ENCODE results near the gene BICD1. TPM values are rescaled to one million over a fixed set of nuclear protein-coding genes. Genes with fewer than 3 reads are reported as not detected.
A peak's percentile ranks its signal among the peaks of the same experiment; 100 is the strongest.

The BICD1 gene
- total and polyA plus RNA-seq, 4 experiments from 2014 or later: 3.7 to 20.3 (median 12.4) TPM

DNA sequence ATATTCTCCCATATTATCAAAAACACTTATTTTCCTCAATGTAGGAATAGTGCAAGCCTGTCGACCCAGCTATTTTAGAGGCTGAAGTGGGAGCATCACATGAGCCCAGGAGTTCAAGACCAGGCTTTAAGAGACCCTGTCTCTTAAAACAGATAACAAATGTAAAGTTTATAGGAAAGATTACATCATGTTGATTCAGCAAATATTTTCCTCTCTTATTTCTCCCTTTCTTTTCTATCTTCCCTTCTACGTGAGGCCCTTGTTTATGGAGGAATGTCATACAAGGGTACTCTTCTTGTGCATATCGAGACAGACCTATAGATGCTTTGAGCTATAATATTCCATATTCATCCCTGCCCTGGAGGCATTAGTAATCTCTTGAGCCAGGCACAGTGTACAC lies 256.2 kb downstream of the BICD1 start:
- no peaks in the 10 kb centered on the region for H3K9me3 Mint-ChIP-seq
- intact Hi-C loops (cut with micrococcal nuclease): no loop called here
- CTCF ChIA-PET (ENCODE audit: partially characterized antibody): no interaction called here
- no peaks in the 10 kb centered on the region for H3K36me3 Mint-ChIP-seq
- Histone ChIP-seq H3K27me3 (ENCODE audit: insufficient read depth, low read length) (no peaks in the 10 kb centered on the region), H3K9me3 (ENCODE audit: control insufficient read depth in 1 of 2, low read length in 2 of 2) (no peaks in the 10 kb centered on the region), H3K27ac (ENCODE audit: low read depth, low read length) (no peak overlapping the region), H3K4me1 (ENCODE audit: insufficient read depth, low read length) (no peaks in the 10 kb centered on the region), H3K4me3 (ENCODE audit: low read length in 2 of 2) (no peak overlapping the region), H3K36me3 (ENCODE audit: insufficient read depth, low read length) (no peaks in the 10 kb centered on the region)
- no peak overlapping the region for H3K4me3 Mint-ChIP-seq
- H3K4me1 Mint-ChIP-seq: no peaks in the 10 kb centered on the region
- H3K27ac Mint-ChIP-seq: no peak overlapping the region
- POLR2A ChIA-PET (ENCODE audit: partially characterized antibody): no interaction called here
- no peak for DNase-seq
- no peaks in the 10 kb centered on the region for H3K27me3 Mint-ChIP-seq

DNA sequence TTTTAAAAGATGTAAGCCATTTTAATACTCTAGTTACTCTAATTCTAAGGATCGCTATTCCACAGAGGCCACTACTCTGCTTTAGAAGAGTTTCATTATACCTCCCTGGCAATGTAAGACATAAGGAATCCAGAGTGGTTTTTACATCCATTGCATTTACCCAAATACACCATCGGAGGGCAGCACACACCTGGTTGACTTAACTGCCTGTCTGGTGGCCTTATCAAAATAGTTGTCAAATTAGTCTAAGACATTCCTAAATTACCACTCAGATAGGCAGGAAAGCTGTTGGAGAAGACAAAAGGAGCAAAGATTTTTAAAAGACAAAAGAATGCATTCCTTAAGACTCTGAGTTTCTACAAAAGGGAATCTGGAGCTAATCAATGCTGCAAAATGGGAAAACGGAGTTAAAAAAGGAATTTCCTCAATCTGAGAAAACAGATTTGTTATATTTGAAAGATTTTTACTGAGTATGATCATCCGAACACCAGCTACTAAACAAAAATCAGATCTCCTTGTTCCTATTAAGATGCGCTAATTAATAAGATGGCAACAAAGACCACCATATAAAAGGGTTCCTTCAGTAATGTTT lies 258.9 kb downstream of the BICD1 start:
- ChIA-PET CTCF (ENCODE audit: partially characterized antibody) (interaction anchor here (0.7 to 1.1 kb wide), 5 partner anchors 9 to 712 kb away, joined by 3 to 5 read pairs (median 3); partner anchors contain the start of gene YARS2), POLR2A (ENCODE audit: partially characterized antibody) (no interaction called here)
- H3K9me3 Mint-ChIP-seq: no peaks in the 10 kb centered on the region
- Histone ChIP-seq H3K4me3 (ENCODE audit: low read length in 2 of 2) (no peak overlapping the region), H3K9me3 (ENCODE audit: control insufficient read depth in 1 of 2, low read length in 2 of 2) (no peaks in the 10 kb centered on the region), H3K36me3 (ENCODE audit: insufficient read depth, low read length) (no peaks in the 10 kb centered on the region), H3K27me3 (ENCODE audit: insufficient read depth, low read length) (no peaks in the 10 kb centered on the region), H3K4me1 (ENCODE audit: insufficient read depth, low read length) (no peaks in the 10 kb centered on the region), H3K27ac (ENCODE audit: low read depth, low read length) (no peak overlapping the region)
- H3K27me3 Mint-ChIP-seq: no peaks in the 10 kb centered on the region
- no peaks in the 10 kb centered on the region for H3K4me1 Mint-ChIP-seq
- intact Hi-C loops (cut with micrococcal nuclease): loop anchor here (1.0 to 2.0 kb wide), 2 partner anchors 389 to 1657 kb away; partner anchors contain the start of genes ALG10 and YARS2
- no peak overlapping the region for H3K4me3 Mint-ChIP-seq
- no peaks in the 10 kb centered on the region for H3K36me3 Mint-ChIP-seq
- peak overlapping the region in 1 of 7 donors; percentile 48 for H3K27ac Mint-ChIP-seq
- peak; percentile 18 to 40 (median 34) for DNase-seq

DNA sequence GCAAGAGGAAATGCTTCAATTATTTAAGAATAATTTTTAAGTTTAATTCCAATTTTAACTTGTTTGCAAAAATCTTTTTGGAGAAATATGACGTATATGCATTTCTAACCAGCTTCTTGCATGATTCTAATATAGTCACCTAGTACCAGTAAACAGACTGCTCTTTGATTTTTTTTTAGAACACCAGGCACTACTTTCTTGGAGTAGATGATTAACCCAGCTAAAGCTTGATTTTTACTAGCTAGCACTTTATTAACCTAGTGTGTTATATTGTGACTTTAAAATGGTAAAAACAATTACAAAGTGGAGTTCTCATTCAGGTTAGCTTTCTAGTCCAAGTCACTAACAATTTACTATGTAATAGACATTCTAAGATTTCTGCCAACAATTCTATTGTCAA lies 260.1 kb downstream of the BICD1 start:
- no peaks in the 10 kb centered on the region for H3K27me3 ChIP-seq (ENCODE audit: insufficient read depth, low read length)
- Mint-ChIP-seq H3K27ac (no peak overlapping the region), H3K4me1 (no peaks in the 10 kb centered on the region), H3K27me3 (no peaks in the 10 kb centered on the region), H3K4me3 (no peak overlapping the region), H3K9me3 (no peaks in the 10 kb centered on the region), H3K36me3 (no peaks in the 10 kb centered on the region)
- H3K36me3 ChIP-seq (ENCODE audit: insufficient read depth, low read length): no peaks in the 10 kb centered on the region
- no peak for DNase-seq
- no peaks in the 10 kb centered on the region for H3K9me3 ChIP-seq (ENCODE audit: control insufficient read depth in 1 of 2, low read length in 2 of 2)
- no peak overlapping the region for H3K27ac ChIP-seq (ENCODE audit: low read depth, low read length)
- CTCF ChIA-PET (ENCODE audit: partially characterized antibody): no interaction called here
- H3K4me3 ChIP-seq (ENCODE audit: low read length in 2 of 2): no peak overlapping the region
- intact Hi-C loops (cut with micrococcal nuclease): no loop called here
- no peaks in the 10 kb centered on the region for H3K4me1 ChIP-seq (ENCODE audit: insufficient read depth, low read length)
- POLR2A ChIA-PET (ENCODE audit: partially characterized antibody): no interaction called here

DNA sequence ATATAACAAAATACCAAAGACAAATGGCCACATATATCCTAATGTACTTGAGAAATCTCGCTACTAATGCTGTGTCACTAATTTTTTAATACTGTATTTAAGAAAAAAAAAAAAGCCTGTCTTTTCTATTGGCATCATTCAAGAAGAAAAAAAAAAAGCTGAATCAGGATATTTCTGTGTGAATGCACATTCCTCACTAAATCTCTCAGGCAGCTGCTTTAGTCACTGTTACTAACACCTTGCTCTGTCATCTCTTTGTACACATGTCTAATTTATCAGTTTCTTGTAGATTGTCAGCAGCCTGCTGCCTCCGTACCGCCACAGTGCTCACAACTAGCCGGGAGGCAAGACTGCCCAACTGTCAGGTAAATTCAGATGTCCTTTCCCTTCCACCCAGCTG lies 260.7 kb downstream of the BICD1 start:
- no peak overlapping the region for H3K4me3 Mint-ChIP-seq
- no peaks in the 10 kb centered on the region for H3K9me3 ChIP-seq (ENCODE audit: control insufficient read depth in 1 of 2, low read length in 2 of 2)
- no peak for DNase-seq
- H3K27ac Mint-ChIP-seq: no peak overlapping the region
- POLR2A ChIA-PET (ENCODE audit: partially characterized antibody): no interaction called here
- no peaks in the 10 kb centered on the region for H3K27me3 ChIP-seq (ENCODE audit: insufficient read depth, low read length)
- CTCF ChIA-PET (ENCODE audit: partially characterized antibody): no interaction called here
- no peaks in the 10 kb centered on the region for H3K27me3 Mint-ChIP-seq
- no peak overlapping the region for H3K4me3 ChIP-seq (ENCODE audit: low read length in 2 of 2)
- no peaks in the 10 kb centered on the region for H3K4me1 ChIP-seq (ENCODE audit: insufficient read depth, low read length)
- H3K9me3 Mint-ChIP-seq: no peaks in the 10 kb centered on the region
- H3K36me3 ChIP-seq (ENCODE audit: insufficient read depth, low read length): no peaks in the 10 kb centered on the region
- H3K4me1 Mint-ChIP-seq: no peaks in the 10 kb centered on the region
- no peak overlapping the region for H3K27ac ChIP-seq (ENCODE audit: low read depth, low read length)
- intact Hi-C loops (cut with micrococcal nuclease): no loop called here
- no peaks in the 10 kb centered on the region for H3K36me3 Mint-ChIP-seq

DNA sequence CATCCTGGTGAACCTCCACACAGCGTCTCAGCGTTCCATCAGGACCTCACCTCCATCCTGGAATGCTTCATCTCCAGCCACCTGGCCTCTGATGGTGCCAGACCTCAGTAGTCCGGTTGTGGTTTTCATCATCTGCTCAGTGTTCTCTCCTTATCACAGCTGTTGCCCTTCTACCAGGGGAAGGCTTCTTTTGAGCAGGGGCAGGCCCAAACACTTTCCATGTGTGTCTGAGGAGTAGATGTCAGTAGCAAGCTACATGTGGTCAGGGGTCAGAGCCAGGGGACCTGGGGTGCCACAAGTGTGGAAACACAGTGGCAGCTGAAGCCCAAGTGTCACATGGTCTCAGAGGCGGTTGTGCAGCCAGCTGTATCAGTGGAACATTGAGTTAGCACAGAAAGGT lies 262.6 kb downstream of the BICD1 start:
- no peaks in the 10 kb centered on the region for H3K4me1 Mint-ChIP-seq
- H3K36me3 ChIP-seq (ENCODE audit: insufficient read depth, low read length): no peaks in the 10 kb centered on the region
- H3K9me3 Mint-ChIP-seq: no peaks in the 10 kb centered on the region
- no peaks in the 10 kb centered on the region for H3K27me3 ChIP-seq (ENCODE audit: insufficient read depth, low read length)
- intact Hi-C loops (cut with micrococcal nuclease): no loop called here
- H3K27ac ChIP-seq (ENCODE audit: low read depth, low read length): no peak overlapping the region
- H3K4me3 Mint-ChIP-seq: no peak overlapping the region
- no peaks in the 10 kb centered on the region for H3K4me1 ChIP-seq (ENCODE audit: insufficient read depth, low read length)
- ChIA-PET CTCF (ENCODE audit: partially characterized antibody) (interaction anchor here (0.8 kb wide), 1 partner anchor 687 kb away, joined by 3 read pairs; no protein-coding TSS in a partner anchor), POLR2A (ENCODE audit: partially characterized antibody) (no interaction called here)
- DNase-seq: no peak
- H3K9me3 ChIP-seq (ENCODE audit: control insufficient read depth in 1 of 2, low read length in 2 of 2): no peaks in the 10 kb centered on the region
- no peak overlapping the region for H3K4me3 ChIP-seq (ENCODE audit: low read length in 2 of 2)
- no peaks in the 10 kb centered on the region for H3K27me3 Mint-ChIP-seq
- H3K27ac Mint-ChIP-seq: no peak overlapping the region
- no peaks in the 10 kb centered on the region for H3K36me3 Mint-ChIP-seq

DNA sequence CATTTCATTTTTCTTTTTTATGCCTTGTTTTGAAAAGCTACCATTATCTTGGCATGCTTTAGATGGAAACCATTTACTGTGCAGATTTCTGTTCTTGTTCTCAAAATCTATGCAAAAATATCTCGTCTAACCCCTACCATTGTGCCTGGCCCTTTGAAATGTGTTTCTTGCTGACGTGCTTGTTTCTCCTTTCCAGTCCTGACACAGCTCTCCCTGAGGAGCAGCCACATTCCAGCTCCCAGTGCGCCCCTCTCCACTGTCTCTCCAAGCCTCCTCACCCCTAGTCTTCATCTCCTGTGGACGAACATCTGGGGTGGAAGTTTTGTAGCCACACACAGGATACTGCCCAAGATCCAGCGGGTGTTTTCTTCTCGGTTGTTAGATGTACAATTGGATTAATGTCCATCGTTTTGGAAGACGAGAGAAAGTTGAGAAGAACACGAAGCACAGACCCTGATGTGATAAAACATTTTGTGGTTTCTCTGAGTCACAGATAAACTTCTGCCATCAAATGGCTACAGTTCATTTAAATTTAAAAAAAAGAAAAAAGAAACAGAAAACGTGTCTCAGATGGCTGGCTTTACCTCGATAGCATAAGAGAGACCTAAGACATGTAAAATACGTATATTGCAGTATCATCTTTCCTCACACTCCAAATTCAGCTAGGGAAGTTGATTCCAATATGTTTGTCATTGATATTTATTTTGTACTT lies 270.9 kb downstream of the BICD1 start:
- CTCF ChIA-PET (ENCODE audit: partially characterized antibody): interaction anchor here (0.5 kb wide), 1 partner anchor 26 kb away, joined by 4 read pairs; no protein-coding TSS in a partner anchor
- Mint-ChIP-seq H3K27ac (no peak overlapping the region), H3K9me3 (no peaks in the 10 kb centered on the region), H3K4me1 (no peaks in the 10 kb centered on the region), H3K4me3 (no peak overlapping the region), H3K36me3 (no peaks in the 10 kb centered on the region), H3K27me3 (peaks cover 0 to 4% of the 10 kb centered on the region in 2 donors)
- Histone ChIP-seq H3K27me3 (ENCODE audit: insufficient read depth, low read length) (no peaks in the 10 kb centered on the region), H3K4me1 (ENCODE audit: insufficient read depth, low read length) (no peaks in the 10 kb centered on the region), H3K4me3 (ENCODE audit: low read length in 2 of 2) (no peak overlapping the region), H3K9me3 (ENCODE audit: control insufficient read depth in 1 of 2, low read length in 2 of 2) (no peaks in the 10 kb centered on the region), H3K27ac (ENCODE audit: low read depth, low read length) (no peak overlapping the region), H3K36me3 (ENCODE audit: insufficient read depth, low read length) (no peaks in the 10 kb centered on the region)
- no peak for DNase-seq
- POLR2A ChIA-PET (ENCODE audit: partially characterized antibody): no interaction called here
- intact Hi-C loops (cut with micrococcal nuclease): no loop called here

DNA sequence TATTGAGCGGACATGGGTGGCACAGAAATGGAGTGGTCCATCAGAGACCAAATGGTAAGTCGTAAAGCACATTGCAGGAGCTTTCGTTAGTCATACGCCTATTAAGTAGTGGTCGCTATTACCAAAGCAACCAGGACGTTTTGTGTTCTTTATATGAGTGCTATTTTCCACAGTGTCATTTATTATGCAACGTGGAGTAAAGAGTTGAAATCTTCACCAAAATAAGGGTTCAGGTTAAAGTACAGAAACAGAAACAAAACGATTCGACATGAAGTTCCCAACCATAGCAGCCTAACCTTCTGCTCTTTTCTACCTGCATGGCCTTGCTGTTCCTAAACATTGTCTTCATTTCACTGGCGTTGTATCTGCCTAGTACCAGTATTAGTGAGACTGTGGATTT lies 272.6 kb downstream of the BICD1 start:
- no peaks in the 10 kb centered on the region for H3K4me1 Mint-ChIP-seq
- Histone ChIP-seq H3K9me3 (ENCODE audit: control insufficient read depth in 1 of 2, low read length in 2 of 2) (no peaks in the 10 kb centered on the region), H3K36me3 (ENCODE audit: insufficient read depth, low read length) (no peaks in the 10 kb centered on the region), H3K4me1 (ENCODE audit: insufficient read depth, low read length) (no peaks in the 10 kb centered on the region), H3K4me3 (ENCODE audit: low read length in 2 of 2) (no peak overlapping the region), H3K27ac (ENCODE audit: low read depth, low read length) (no peak overlapping the region), H3K27me3 (ENCODE audit: insufficient read depth, low read length) (no peaks in the 10 kb centered on the region)
- H3K36me3 Mint-ChIP-seq: no peaks in the 10 kb centered on the region
- H3K4me3 Mint-ChIP-seq: no peak overlapping the region
- H3K27ac Mint-ChIP-seq: no peak overlapping the region
- no peak for DNase-seq
- ChIA-PET CTCF (ENCODE audit: partially characterized antibody) (no interaction called here), POLR2A (ENCODE audit: partially characterized antibody) (no interaction called here)
- H3K27me3 Mint-ChIP-seq: peaks cover 0 to 4% of the 10 kb centered on the region in 2 donors
- H3K9me3 Mint-ChIP-seq: no peaks in the 10 kb centered on the region
- intact Hi-C loops (cut with micrococcal nuclease): no loop called here
